ENCODE measurements around the gene PASK. TPM values are rescaled to one million over a fixed set of nuclear protein-coding genes. Genes with fewer than 3 reads are reported as not detected.

PASK gene
- total RNA-seq, 4 donors from 2014 or later, result 1.6 to 6.5 (median 4.4) TPM

GRCh38 chr2:241157841-241158545 lies 8.7 kb upstream of the PASK start:
- H3K9me3 ChIP-seq, result no peaks in the 10 kb centered on the region
- no peak overlapping the region for H3K27ac ChIP-seq
- H3K36me3 ChIP-seq, result peaks cover 0 to 82% of the 10 kb centered on the region in 2 donors
- H3K27me3 ChIP-seq, result no peaks in the 10 kb centered on the region
- TF ChIP-seq, protein P1, sequence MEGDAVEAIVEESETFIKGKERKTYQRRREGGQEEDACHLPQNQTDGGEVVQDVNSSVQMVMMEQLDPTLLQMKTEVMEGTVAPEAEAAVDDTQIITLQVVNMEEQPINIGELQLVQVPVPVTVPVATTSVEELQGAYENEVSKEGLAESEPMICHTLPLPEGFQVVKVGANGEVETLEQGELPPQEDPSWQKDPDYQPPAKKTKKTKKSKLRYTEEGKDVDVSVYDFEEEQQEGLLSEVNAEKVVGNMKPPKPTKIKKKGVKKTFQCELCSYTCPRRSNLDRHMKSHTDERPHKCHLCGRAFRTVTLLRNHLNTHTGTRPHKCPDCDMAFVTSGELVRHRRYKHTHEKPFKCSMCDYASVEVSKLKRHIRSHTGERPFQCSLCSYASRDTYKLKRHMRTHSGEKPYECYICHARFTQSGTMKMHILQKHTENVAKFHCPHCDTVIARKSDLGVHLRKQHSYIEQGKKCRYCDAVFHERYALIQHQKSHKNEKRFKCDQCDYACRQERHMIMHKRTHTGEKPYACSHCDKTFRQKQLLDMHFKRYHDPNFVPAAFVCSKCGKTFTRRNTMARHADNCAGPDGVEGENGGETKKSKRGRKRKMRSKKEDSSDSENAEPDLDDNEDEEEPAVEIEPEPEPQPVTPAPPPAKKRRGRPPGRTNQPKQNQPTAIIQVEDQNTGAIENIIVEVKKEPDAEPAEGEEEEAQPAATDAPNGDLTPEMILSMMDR (IDR thresholded peaks at IDR 0.05), result no peak
- TF ChIP-seq POLR2AphosphoS5 (IDR thresholded peaks at IDR 0.05), result no peak
- TF ChIP-seq EP300 (IDR thresholded peaks at IDR 0.05), result no peak
- TF ChIP-seq POLR2A (IDR thresholded peaks at IDR 0.05), result no peak
- no peak for ATAC-seq
- H3K4me1 ChIP-seq, result peaks cover 5 to 18% (median 12%) of the 10 kb centered on the region in 3 donors
- WGBS, 2 donors (ENCODE audit: low coverage in 1 of 2), result 97% methylated on average over 6 of the region's 9 CpGs; no CpG with 5 or more reads in 1 of the 2 donors
- H3K4me3 ChIP-seq, result no peak overlapping the region

- Histone ChIP-seq H3K4me3 (no peak overlapping the region), H3K27ac (no peak overlapping the region), H3K9me3 (no peaks in the 10 kb centered on the region), H3K36me3 (peaks cover 0 to 81% of the 10 kb centered on the region in 2 donors), H3K4me1 (peaks cover under 1 to 12% (median 7%) of the 10 kb centered on the region in 3 donors), H3K27me3 (no peaks in the 10 kb centered on the region)
- TF ChIP-seq POLR2A (IDR thresholded peaks at IDR 0.05), result no peak
- TF ChIP-seq POLR2AphosphoS5 (IDR thresholded peaks at IDR 0.05), result no peak
- TF ChIP-seq EP300 (IDR thresholded peaks at IDR 0.05), result no peak
- TF ChIP-seq, protein P1 (IDR thresholded peaks at IDR 0.05), result no peak
- 48% methylated on average over 3 of the region's 5 CpGs; no CpG with 5 or more reads in 1 of the 2 donors for WGBS, 2 donors (ENCODE audit: low coverage in 1 of 2)
- ATAC-seq, result no peak
Observed at GRCh38 chr2:241156971-241157441, 7.7 kb upstream of the PASK start.

DNA sequence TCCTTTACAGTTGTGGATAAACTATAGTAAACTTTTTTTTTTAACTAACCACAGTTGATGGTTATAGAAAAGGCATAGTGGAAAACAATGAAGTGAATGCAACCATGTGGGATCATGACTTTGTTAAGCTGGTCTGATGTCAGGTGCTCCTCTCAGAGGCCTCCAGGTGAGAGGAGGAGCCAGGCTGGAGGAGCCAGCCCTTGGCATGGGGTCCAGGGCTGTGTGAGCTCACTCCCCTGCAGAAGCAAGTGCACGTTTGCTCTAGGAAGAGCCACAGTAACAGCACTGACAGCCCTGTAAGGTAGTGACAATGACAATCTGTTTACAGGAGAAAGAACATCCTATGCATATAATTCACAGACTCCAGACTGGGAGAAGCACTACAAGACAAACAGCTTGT lies 6.7 kb upstream of the PASK start:
- H3K4me3 ChIP-seq, result no peak overlapping the region
- ATAC-seq, result no peak
- no peaks in the 10 kb centered on the region for H3K9me3 ChIP-seq
- no peaks in the 10 kb centered on the region for H3K27me3 ChIP-seq
- no peak overlapping the region for H3K27ac ChIP-seq
- WGBS, 2 donors (ENCODE audit: low coverage in 1 of 2), result no CpG with 5 or more reads among the region's 1 CpG
- TF ChIP-seq POLR2A (IDR thresholded peaks at IDR 0.05) (no peak), POLR2AphosphoS5 (IDR thresholded peaks at IDR 0.05) (no peak), EP300 (IDR thresholded peaks at IDR 0.05) (no peak)
- TF ChIP-seq, protein P1 (IDR thresholded peaks at IDR 0.05), result no peak
- peaks cover 0 to 14% (median 3%) of the 10 kb centered on the region in 3 donors for H3K4me1 ChIP-seq
- peaks cover 0 to 74% of the 10 kb centered on the region in 2 donors for H3K36me3 ChIP-seq

GRCh38 chr2:241154915-241155314 lies 5.6 kb upstream of the PASK start:
- ATAC-seq, result no peak
- 88 to 96% methylated on average over 3 to 4 of the region's 4 CpGs for WGBS, 2 donors (ENCODE audit: low coverage in 1 of 2)
- Histone ChIP-seq H3K36me3 (peaks cover 0 to 66% of the 10 kb centered on the region in 2 donors), H3K27me3 (no peaks in the 10 kb centered on the region), H3K9me3 (no peaks in the 10 kb centered on the region), H3K4me1 (peaks cover 0 to 18% (median 3%) of the 10 kb centered on the region in 3 donors), H3K27ac (no peak overlapping the region), H3K4me3 (no peak overlapping the region)
- TF ChIP-seq, protein P1 (IDR thresholded peaks at IDR 0.05), result no peak
- TF ChIP-seq EP300 (IDR thresholded peaks at IDR 0.05), result no peak
- no peak for TF ChIP-seq POLR2A (IDR thresholded peaks at IDR 0.05)

DNA sequence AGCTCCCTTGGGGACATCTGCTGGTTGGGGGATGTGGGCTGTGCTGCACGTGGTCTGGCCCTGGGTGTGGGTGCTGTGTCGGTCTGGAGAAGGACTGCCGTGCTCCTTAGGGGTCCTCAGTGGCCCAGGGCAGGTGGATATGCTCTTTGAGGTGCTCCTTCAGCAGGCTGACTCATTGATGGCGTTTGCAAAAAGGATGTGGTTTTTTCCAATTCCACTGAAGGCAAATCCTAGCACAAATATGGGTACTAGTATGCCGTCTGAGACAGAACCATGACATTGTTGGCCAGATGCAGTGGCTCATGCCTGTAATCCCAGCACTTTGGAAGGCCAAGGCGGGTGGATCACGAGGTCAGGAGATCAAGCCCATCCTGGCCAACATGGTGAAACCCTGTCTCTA lies 4.3 kb upstream of the PASK start:
- Histone ChIP-seq H3K4me3 (no peak overlapping the region), H3K4me1 (peaks cover 0 to 27% (median 3%) of the 10 kb centered on the region in 3 donors), H3K36me3 (peaks cover 0 to 53% of the 10 kb centered on the region in 2 donors), H3K27me3 (no peaks in the 10 kb centered on the region), H3K27ac (no peak overlapping the region), H3K9me3 (no peaks in the 10 kb centered on the region)
- TF ChIP-seq, protein P1 (IDR thresholded peaks at IDR 0.05), result no peak
- TF ChIP-seq EP300 (IDR thresholded peaks at IDR 0.05) (no peak), POLR2A (IDR thresholded peaks at IDR 0.05) (no peak), POLR2AphosphoS5 (IDR thresholded peaks at IDR 0.05) (no peak)
- 88 to 89% methylated on average over 3 to 4 of the region's 7 CpGs for WGBS, 2 donors (ENCODE audit: low coverage in 1 of 2)
- no peak for ATAC-seq

Measured in gastroesophageal sphincter (tissue), 4 donors.